Measurements from ENCODE around the gene KRT73. TPM values are rescaled to one million over a fixed set of nuclear protein-coding genes. Genes with fewer than 3 reads are reported as not detected.

Gene KRT73
- total RNA-seq, 2 donors from 2014 or later: not detected

- WGBS, 2 experiments (ENCODE audit: insufficient coverage in 1 of 2, insufficient read length in 1 of 2): 92 to 97% methylated on average over 9 of the region's 9 CpGs
- Mint-ChIP-seq H3K36me3 (ENCODE audit: low read depth) (no peaks in the 10 kb centered on the region), H3K4me1 (peaks cover 10% of the 10 kb centered on the region), H3K27me3 (ENCODE audit: insufficient read depth) (peaks cover 99% of the 10 kb centered on the region), H3K4me3 (no peak overlapping the region), H3K9me3 (no peaks in the 10 kb centered on the region), H3K27ac (no peak overlapping the region)
- Histone ChIP-seq H3K27me3 (ENCODE audit: control insufficient read depth, insufficient read depth, low read length, poor library complexity, severe bottlenecking) (peaks cover 67% of the 10 kb centered on the region), H3K36me3 (ENCODE audit: control insufficient read depth, insufficient read depth, low read length) (no peaks in the 10 kb centered on the region), H3K4me3 (ENCODE audit: low read length) (no peak overlapping the region), H3K4me1 (ENCODE audit: control insufficient read depth, insufficient read depth, low read length) (peaks cover 20% of the 10 kb centered on the region), H3K27ac (ENCODE audit: low read depth, low read length) (no peak overlapping the region), H3K9ac (ENCODE audit: extremely low read depth, low read length, poor library complexity, severe bottlenecking) (no peak overlapping the region), H3K9me3 (ENCODE audit: control insufficient read depth, low read length) (no peaks in the 10 kb centered on the region)
- peak; percentile 47 for DNase-seq
- TF ChIP-seq, protein P1, sequence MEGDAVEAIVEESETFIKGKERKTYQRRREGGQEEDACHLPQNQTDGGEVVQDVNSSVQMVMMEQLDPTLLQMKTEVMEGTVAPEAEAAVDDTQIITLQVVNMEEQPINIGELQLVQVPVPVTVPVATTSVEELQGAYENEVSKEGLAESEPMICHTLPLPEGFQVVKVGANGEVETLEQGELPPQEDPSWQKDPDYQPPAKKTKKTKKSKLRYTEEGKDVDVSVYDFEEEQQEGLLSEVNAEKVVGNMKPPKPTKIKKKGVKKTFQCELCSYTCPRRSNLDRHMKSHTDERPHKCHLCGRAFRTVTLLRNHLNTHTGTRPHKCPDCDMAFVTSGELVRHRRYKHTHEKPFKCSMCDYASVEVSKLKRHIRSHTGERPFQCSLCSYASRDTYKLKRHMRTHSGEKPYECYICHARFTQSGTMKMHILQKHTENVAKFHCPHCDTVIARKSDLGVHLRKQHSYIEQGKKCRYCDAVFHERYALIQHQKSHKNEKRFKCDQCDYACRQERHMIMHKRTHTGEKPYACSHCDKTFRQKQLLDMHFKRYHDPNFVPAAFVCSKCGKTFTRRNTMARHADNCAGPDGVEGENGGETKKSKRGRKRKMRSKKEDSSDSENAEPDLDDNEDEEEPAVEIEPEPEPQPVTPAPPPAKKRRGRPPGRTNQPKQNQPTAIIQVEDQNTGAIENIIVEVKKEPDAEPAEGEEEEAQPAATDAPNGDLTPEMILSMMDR (conservative IDR thresholded peaks at IDR 0.05): peak; percentile 11
These were observed 4.9 kb downstream of the KRT73 start for GRCh38 chr12:52613384-52614030.

- H3K9ac ChIP-seq (ENCODE audit: extremely low read depth, low read length, poor library complexity, severe bottlenecking): no peak overlapping the region
- H3K27me3 ChIP-seq (ENCODE audit: control insufficient read depth, insufficient read depth, low read length, poor library complexity, severe bottlenecking): peaks cover 65% of the 10 kb centered on the region
- H3K27ac Mint-ChIP-seq: no peak overlapping the region
- no peaks in the 10 kb centered on the region for H3K36me3 ChIP-seq (ENCODE audit: control insufficient read depth, insufficient read depth, low read length)
- peaks cover 10% of the 10 kb centered on the region for H3K4me1 Mint-ChIP-seq
- 65 to 81% methylated on average over 4 to 5 of the region's 5 CpGs for WGBS, 2 experiments (ENCODE audit: insufficient coverage in 1 of 2, insufficient read length in 1 of 2)
- H3K4me3 Mint-ChIP-seq: no peak overlapping the region
- peaks cover 99% of the 10 kb centered on the region for H3K27me3 Mint-ChIP-seq (ENCODE audit: insufficient read depth)
- H3K27ac ChIP-seq (ENCODE audit: low read depth, low read length): no peak overlapping the region
- DNase-seq: peak; percentile 56
- no peaks in the 10 kb centered on the region for H3K9me3 ChIP-seq (ENCODE audit: control insufficient read depth, low read length)
- no peaks in the 10 kb centered on the region for H3K36me3 Mint-ChIP-seq (ENCODE audit: low read depth)
- H3K4me3 ChIP-seq (ENCODE audit: low read length): peak overlapping the region; percentile 24
- peaks cover 20% of the 10 kb centered on the region for H3K4me1 ChIP-seq (ENCODE audit: control insufficient read depth, insufficient read depth, low read length)
- TF ChIP-seq, protein P1 (conservative IDR thresholded peaks at IDR 0.05): peak; percentile 44
- H3K9me3 Mint-ChIP-seq: no peaks in the 10 kb centered on the region
These were observed 5.7 kb downstream of the KRT73 start for GRCh38 chr12:52612431-52613383.

- Mint-ChIP-seq H3K27me3 (ENCODE audit: insufficient read depth) (peaks cover 96% of the 10 kb centered on the region), H3K4me3 (no peak overlapping the region), H3K36me3 (ENCODE audit: low read depth) (no peaks in the 10 kb centered on the region), H3K9me3 (no peaks in the 10 kb centered on the region), H3K27ac (no peak overlapping the region), H3K4me1 (peaks cover 10% of the 10 kb centered on the region)
- Histone ChIP-seq H3K9me3 (ENCODE audit: control insufficient read depth, low read length) (no peaks in the 10 kb centered on the region), H3K36me3 (ENCODE audit: control insufficient read depth, insufficient read depth, low read length) (no peaks in the 10 kb centered on the region), H3K4me3 (ENCODE audit: low read length) (no peak overlapping the region), H3K9ac (ENCODE audit: extremely low read depth, low read length, poor library complexity, severe bottlenecking) (no peak overlapping the region), H3K27ac (ENCODE audit: low read depth, low read length) (no peak overlapping the region), H3K27me3 (ENCODE audit: control insufficient read depth, insufficient read depth, low read length, poor library complexity, severe bottlenecking) (peaks cover 65% of the 10 kb centered on the region), H3K4me1 (ENCODE audit: control insufficient read depth, insufficient read depth, low read length) (peaks cover 16% of the 10 kb centered on the region)
- WGBS, 2 experiments (ENCODE audit: insufficient coverage in 1 of 2, insufficient read length in 1 of 2): 96% methylated on average over 3 to 6 of the region's 6 CpGs
- TF ChIP-seq, protein P1 (conservative IDR thresholded peaks at IDR 0.05): no peak
- DNase-seq: peak; percentile 32
These were observed 7.3 kb downstream of the KRT73 start for GRCh38 chr12:52611080-52611468.

All from endodermal cell (in vitro differentiated cells).